Measurements from ENCODE around the gene CCP110. TPM values are rescaled to one million over a fixed set of nuclear protein-coding genes. Genes with fewer than 3 reads are reported as not detected.

CCP110 gene
- total RNA-seq, 2 donors from 2014 or later, result 13.8 to 20.7 TPM

DNA sequence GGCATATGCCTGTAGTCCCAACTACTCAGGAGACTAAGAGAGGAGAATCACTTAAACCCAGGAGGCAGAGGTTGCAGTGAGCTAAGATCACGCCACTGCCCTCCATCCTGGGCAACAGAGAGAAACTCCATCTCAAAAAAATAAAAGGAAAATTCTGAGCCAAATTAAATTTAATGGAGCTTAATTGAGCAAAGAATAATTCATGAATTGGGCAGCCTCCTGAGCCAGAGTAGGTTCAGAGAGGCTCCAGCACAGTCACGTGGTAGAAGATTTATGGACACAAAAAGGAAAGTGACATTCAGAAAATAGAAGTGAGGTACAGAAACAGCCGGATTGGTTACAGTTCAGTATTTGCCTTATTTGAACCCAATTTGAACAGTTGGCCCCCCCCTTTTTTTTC is 42.6 kb downstream of the CCP110 start:
- intact Hi-C loops (cut with DNase I), result no loop called here

GRCh38 chr16:19567560-19567959 is 43.8 kb downstream of the CCP110 start:
- Histone ChIP-seq H3K4me1 (replicated peaks) (no peaks in the 10 kb centered on the region), H3K36me3 (peaks cover 0 to 8% of the 10 kb centered on the region in 2 donors), H3K27ac (no peak overlapping the region), H3K9me3 (no peaks in the 10 kb centered on the region), H3K4me3 (no peak overlapping the region), H3K27me3 (replicated peaks; ENCODE audit: insufficient read depth) (no peaks in the 10 kb centered on the region)
- TF ChIP-seq POLR2AphosphoS5 (IDR thresholded peaks at IDR 0.05) (no peak), POLR2A (IDR thresholded peaks at IDR 0.05) (no peak), CTCF (IDR thresholded peaks at IDR 0.05) (no peak)
- 88% methylated on average over 8 of the region's 8 CpGs for WGBS
- intact Hi-C loops (cut with DNase I), result no loop called here
- DNase-seq (ENCODE audit: low spot score), result no peak

More for the DNA sequence above, 42.6 kb downstream of the CCP110 start:
- no peak overlapping the region for H3K4me3 ChIP-seq
- H3K27ac ChIP-seq, result no peak overlapping the region
- H3K27me3 ChIP-seq (replicated peaks; ENCODE audit: insufficient read depth), result no peaks in the 10 kb centered on the region
- TF ChIP-seq POLR2AphosphoS5 (IDR thresholded peaks at IDR 0.05) (no peak), POLR2A (IDR thresholded peaks at IDR 0.05) (no peak), CTCF (IDR thresholded peaks at IDR 0.05) (no peak)
- H3K9me3 ChIP-seq, result no peaks in the 10 kb centered on the region
- H3K36me3 ChIP-seq, result peaks cover 0 to 8% of the 10 kb centered on the region in 2 donors
- 99% methylated on average over 3 of the region's 3 CpGs for WGBS
- no peak for DNase-seq (ENCODE audit: low spot score)
- H3K4me1 ChIP-seq (replicated peaks), result no peaks in the 10 kb centered on the region

DNA sequence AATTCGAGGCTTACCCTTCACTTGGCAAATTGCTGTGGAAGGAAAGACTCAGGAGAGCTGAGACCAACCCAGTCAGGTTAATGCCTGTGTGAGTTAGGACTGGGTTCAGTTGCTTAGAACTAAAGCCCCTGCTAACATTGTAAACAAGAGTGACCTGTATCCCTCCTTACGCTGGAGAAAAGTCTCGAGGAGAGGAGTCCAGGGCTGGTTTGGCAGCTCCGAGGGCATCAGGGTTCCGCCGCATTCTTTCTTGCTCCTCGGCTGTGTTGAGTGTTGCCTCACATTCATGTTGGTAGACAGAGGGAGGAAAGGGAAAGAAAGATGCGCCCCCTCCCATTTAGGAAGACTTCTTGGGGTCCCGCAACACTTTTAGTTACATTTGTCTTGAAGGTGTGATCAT is 50.3 kb downstream of the CCP110 start:
- H3K36me3 ChIP-seq, result peaks cover 0 to 16% of the 10 kb centered on the region in 2 donors
- 90% methylated on average over 9 of the region's 9 CpGs for WGBS
- TF ChIP-seq CTCF (IDR thresholded peaks at IDR 0.05) (no peak), POLR2AphosphoS5 (IDR thresholded peaks at IDR 0.05) (no peak), POLR2A (IDR thresholded peaks at IDR 0.05) (no peak)
- DNase-seq (ENCODE audit: low spot score), result no peak
- H3K27ac ChIP-seq, result no peak overlapping the region
- no peaks in the 10 kb centered on the region for H3K9me3 ChIP-seq
- H3K27me3 ChIP-seq (replicated peaks; ENCODE audit: insufficient read depth), result no peaks in the 10 kb centered on the region
- intact Hi-C loops (cut with DNase I), result no loop called here
- H3K4me1 ChIP-seq (replicated peaks), result no peaks in the 10 kb centered on the region
- no peak overlapping the region for H3K4me3 ChIP-seq

- TF ChIP-seq POLR2A (IDR thresholded peaks at IDR 0.05) (no peak), CTCF (IDR thresholded peaks at IDR 0.05) (no peak), POLR2AphosphoS5 (IDR thresholded peaks at IDR 0.05) (no peak)
- no peak overlapping the region for H3K4me3 ChIP-seq
- 85% methylated on average over 2 of the region's 2 CpGs for WGBS
- H3K4me1 ChIP-seq (replicated peaks), result no peaks in the 10 kb centered on the region
- no peaks in the 10 kb centered on the region for H3K9me3 ChIP-seq
- peaks cover 0 to 16% of the 10 kb centered on the region in 2 donors for H3K36me3 ChIP-seq
- no peak for DNase-seq (ENCODE audit: low spot score)
- H3K27me3 ChIP-seq (replicated peaks; ENCODE audit: insufficient read depth), result no peaks in the 10 kb centered on the region
- intact Hi-C loops (cut with DNase I), result no loop called here
- H3K27ac ChIP-seq, result no peak overlapping the region
Measured at GRCh38 chr16:19574615-19575014, 50.9 kb downstream of the CCP110 start.

DNA sequence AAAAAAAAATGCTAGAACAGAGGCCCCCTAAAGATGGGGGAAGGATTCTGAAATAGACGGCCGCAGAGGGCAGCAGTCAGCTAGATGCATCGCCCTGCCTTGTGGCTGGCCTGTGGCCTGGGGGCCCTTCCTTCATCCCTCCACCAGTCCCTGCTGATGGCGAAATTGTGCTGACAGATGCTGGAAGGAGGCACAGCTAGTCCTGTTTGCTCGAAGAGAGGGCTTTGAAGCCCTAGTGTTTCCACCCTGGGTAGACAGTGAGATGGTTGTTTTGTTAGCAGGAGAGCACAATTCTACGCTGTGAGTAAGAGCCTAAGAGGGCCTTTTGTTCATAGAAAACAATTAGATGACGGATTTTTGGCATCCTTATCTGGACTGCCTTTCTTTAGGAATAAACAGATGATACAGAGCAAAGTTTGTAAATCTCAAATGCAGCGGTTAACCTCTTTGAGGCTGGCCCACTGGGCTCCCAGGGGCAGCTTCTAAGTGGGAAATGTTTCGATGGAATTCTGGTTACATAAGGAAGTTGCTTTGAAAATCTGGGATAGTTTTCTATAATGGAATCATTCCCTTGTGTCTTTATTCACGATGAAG is 54.7 kb downstream of the CCP110 start:
- H3K9me3 ChIP-seq, result no peaks in the 10 kb centered on the region
- DNase-seq (ENCODE audit: low spot score), result no peak
- TF ChIP-seq POLR2A (IDR thresholded peaks at IDR 0.05), result no peak
- TF ChIP-seq POLR2AphosphoS5 (IDR thresholded peaks at IDR 0.05), result no peak
- no peak overlapping the region for H3K4me3 ChIP-seq
- intact Hi-C loops (cut with DNase I), result no loop called here
- WGBS, result 67% methylated on average over 10 of the region's 10 CpGs
- H3K27me3 ChIP-seq (replicated peaks; ENCODE audit: insufficient read depth), result no peaks in the 10 kb centered on the region
- H3K36me3 ChIP-seq, result peaks cover 0 to 12% of the 10 kb centered on the region in 2 donors
- H3K27ac ChIP-seq, result no peak overlapping the region
- H3K4me1 ChIP-seq (replicated peaks), result no peaks in the 10 kb centered on the region
